HK-2 (cell line): ENCODE data around the gene ID3.

Experiments
- DNase-seq: peaks from one replicate; pipeline ENCODE4 v3.0.0-alpha.2; 2018; ENCODE audit not compliant: unreplicated experiment

The ID3 gene

GRCh38 chr1:23526329-23527041 is 32.8 kb downstream of the ID3 start:
- DNase-seq = no peak

DNA sequence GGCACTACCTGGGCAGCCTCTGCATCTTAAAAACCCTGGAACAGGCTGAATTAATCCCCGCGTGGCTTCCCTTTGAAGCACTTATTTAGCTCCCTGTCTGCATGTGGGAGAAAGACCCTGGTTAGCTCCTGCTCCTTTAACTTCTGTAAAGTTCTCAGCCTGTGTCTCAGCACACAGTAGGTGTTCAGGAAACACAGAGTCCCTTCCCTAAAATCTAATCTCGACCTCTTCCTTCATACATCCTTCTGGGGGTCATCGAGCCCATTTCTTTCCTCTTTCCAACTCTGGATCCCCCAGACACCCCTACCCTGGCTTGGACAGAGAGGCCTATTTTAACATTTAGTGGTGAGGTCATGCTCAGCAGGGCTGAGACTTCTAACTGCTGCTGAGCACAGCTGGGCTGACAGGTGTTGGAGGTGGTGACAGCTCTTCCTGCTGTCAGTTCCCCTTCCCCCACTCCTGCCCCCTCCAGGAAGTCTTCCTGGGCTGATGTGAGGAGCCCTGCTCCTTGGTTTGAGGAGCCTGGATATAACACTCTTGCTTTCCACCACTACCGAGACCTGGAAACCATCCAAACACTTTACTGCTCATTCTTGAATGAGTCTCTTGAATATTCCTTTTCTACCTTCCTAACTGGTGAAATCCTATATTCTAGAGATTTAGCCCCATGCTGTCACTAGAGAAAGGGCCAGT is 33.6 kb downstream of the ID3 start:
- no peak for DNase-seq

DNA sequence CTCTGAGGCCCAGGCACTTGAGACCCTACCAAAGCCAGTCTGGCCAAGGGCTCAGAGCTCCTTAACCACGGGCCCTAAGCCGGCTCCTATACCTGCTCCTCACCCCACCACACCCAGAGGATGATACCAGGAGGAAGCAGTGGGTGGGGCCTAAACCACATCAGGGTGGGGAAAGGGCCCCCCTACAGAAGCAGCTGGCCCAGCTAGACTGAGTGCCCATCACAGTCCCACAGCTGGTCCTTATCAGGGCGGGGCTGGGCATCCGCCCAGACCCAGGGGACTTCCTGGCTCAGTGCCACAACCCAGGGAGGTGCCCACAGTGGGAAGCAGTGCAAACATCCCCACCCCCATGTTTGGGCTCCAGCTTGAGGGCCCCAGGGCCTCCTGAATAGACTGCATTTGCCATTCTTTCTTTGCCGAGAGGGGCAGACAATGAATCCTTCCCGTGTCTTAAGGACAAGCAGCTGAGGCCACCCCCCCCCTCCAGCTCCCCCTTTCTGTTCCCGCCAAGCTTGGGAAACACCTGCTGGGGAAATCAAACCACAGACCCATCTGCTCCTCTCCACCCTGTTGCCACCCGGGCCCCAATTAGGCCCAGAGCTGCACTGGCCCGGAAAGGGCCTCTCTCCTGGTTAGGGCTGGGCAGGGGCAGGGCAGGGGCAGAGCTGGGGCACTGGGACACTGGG is 34.4 kb downstream of the ID3 start:
- DNase-seq = no peak

DNA sequence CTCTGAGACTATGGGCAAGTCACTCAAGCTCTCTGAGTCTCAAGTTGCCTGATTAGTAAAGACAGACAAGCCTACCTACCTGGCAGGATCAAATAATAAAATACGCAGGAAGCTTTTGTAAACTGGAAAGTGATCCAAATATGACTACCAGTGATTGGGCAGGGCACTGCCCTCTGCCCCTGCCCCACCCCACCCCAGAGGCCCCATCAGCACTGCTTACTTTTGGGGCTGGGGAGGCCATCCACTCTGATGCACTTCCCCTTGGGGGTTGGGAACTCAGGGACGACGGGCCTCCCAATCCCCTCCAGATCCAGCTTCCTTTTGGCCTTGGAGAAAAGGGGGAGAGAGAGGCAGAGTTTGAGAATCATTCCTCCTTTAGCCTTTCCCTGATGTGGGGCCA is 35.1 kb downstream of the ID3 start:
- no peak for DNase-seq

DNA sequence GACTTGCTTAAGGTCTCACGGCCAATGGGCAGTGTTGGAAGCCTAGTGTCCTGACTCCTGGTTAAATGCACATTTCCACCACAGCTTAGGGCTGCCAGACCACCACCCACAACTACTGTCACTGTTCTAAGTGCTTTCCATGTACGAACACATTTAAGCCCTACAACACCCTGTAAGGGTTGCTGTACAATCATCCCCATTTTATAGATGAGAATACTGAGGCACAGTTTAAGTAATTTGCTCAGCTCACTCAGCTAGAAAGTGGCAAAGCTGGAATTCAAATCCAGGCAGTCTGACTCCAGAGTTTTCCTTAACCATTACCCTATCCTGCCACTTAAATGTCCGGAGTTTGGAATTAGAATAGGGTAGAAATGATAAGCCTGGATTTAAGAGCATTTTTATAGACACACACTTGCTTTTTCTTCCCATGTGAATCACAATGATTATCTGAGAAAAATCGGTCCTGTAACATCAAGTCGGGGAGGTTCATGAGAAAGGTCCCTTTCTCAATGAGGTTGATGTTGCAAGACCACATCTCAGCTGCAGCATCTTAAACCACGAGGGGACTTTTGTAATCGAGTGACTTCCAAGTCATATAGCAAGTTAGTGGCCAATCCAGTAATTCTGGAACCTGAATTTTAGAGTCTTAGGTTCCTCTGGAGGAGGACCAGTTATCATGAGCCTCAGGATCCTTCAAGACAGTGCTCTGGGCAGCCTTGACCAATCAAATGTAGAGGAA is 36.9 kb downstream of the ID3 start:
- no peak for DNase-seq

DNA sequence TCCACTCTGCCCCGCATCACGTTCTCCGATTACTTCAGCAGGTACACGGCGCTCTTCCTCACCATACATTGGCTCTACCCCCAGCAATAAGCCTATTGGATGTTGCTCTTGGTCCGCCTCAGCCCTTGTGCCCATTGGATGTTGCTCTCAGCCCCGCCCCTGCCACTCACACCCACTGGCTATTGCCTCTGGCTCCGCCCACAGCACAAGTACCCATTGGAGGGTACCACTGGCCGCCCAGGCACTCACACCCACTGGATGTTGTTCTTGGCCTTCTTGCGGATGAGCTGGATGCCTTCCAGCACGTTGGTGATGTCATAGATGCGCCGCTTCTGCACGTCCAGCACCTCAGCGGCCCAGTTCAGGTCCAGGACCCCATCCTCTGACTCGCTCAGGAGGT is 37.7 kb downstream of the ID3 start:
- no peak for DNase-seq

DNA sequence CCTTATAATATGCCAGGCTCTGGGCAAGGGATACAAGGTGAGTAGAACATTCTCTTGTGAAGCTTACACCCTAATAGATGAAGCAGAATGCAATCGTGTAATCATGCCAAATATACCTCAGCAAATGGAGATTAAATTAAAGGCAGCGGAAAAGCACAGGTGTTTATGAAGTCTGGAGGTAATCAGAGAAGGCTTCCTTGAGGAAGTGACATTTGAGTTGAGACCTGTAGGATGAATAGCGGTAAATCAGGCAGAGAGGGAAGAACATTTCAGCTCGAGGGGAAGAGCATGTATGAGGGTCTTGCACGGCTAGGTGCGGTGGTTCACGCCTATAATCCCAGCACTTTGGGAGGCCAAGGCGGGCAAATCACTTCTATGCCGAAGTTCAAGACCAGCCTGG is 41.7 kb downstream of the ID3 start:
- DNase-seq = no peak

DNA sequence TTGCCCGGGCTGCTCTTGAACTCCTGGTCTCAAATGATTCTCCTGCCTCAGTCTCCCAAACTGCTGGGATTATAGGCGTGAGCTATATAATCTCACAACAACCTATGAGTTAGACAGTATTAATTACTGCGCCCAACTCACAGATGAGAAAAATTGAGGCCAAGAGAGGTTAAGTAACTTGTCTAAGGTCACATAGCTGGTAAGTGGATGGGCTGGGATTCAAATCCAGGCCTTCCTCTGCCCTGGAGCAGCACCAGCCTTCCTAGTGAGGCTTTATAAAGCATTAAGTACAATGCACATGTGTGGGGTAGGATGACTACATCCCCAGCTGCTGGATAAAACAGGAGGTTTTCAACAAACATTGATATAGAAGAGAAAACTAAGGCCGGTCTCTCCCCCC is 43.4 kb downstream of the ID3 start:
- DNase-seq = no peak

DNA sequence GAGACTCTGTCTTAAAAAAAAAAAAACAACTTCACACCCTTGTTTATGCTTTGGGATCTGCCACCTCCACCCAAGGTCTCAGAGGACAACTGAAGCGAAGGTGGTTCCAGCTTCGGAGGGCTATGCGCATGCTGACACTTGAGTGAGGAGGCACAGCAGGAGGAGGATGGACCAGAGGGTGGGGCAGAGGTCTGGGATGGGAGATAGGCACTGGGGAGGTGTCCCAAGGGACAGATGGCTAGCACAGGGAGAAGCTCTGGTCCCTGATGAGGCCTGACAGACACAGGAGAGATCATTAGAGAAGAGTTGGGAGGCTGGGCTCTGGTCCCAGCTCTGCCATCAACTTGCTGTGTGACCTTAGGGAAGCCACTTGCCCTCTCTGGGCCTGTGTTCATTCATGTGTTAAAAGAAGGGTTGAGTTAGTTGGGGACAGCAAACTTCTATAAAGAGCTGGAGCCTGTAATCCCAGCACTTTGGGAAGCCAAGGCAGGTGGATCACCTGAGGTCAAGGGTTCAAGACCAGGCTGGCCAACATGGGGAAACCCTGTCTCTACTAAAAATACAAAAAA is 45.1 kb downstream of the ID3 start:
- DNase-seq = no peak

GRCh38 chr1:23509896-23510295 is 49.4 kb downstream of the ID3 start:
- no peak for DNase-seq
